AG10803 (cell line): ENCODE measurements around the gene DAW1.

Source experiments
- DNase-seq: peaks from one replicate; pipeline ENCODE4 v3.0.0; 2010; ENCODE audit warnings: low read depth
- H3K4me3 ChIP-seq: 2 replicates; pipeline ENCODE4 v1.5.1; 2011; ENCODE audit warnings: mild to moderate bottlenecking, low read length, control low read depth
- CTCF ChIP-seq: conservative IDR thresholded peaks from 2 replicates; pipeline ENCODE4 v1.5.1; 2011; ENCODE audit warnings: mild to moderate bottlenecking, low read length, control low read depth, inconsistent platforms

Gene DAW1

GRCh38 chr2:227884511-227884947 lies 13.1 kb downstream of the DAW1 start:
- peak; percentile 96 for TF ChIP-seq CTCF
- DNase-seq, result peak; percentile 70

DNA sequence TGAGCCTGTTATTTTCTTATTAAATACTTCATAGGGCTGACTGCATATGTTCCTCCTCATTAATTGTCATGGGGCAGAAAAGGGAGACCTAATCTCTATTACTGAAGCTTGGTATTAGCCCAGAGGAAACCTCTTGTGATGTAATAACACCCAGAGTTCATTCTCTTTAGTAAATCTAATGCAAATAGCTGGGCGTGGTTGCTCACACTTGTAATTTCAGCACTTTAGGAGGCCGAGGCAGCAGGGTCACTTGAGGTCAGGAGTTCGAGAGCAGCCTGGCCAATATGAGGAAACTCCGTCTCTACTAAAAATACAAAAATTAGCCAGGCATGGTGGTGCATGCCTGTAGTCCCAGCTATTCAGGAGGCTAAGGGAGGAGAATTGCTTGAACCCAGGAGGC lies 14.7 kb downstream of the DAW1 start:
- no peak overlapping the region for H3K4me3 ChIP-seq
- no peak for DNase-seq
- TF ChIP-seq CTCF, result no peak

More at GRCh38 chr2:227884511-227884947, 13.1 kb downstream of the DAW1 start:
- no peak overlapping the region for H3K4me3 ChIP-seq

DNA sequence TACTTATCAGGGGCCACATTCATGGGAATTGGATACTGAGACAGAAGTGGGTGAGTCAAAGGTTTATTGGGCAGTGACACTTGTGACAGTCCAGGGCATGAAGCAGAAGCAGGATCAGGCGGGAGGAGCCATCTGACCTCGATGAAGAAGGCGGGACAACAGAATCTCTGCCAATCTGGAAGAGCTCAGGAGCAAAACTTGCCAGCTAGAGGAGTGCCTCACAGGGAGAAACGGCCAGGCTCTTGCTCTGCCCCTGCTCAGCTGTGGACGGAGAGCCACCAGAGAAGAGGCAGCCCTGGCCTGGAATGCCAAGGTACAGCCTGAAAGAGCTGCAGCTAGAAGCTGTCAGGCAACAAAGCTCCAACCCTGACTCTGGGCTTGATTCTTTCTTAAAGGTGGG lies 16.9 kb downstream of the DAW1 start:
- no peak overlapping the region for H3K4me3 ChIP-seq
- no peak for DNase-seq
- TF ChIP-seq CTCF, result no peak

GRCh38 chr2:227889336-227889735 lies 17.9 kb downstream of the DAW1 start:
- no peak overlapping the region for H3K4me3 ChIP-seq
- TF ChIP-seq CTCF, result no peak
- DNase-seq, result no peak

DNA sequence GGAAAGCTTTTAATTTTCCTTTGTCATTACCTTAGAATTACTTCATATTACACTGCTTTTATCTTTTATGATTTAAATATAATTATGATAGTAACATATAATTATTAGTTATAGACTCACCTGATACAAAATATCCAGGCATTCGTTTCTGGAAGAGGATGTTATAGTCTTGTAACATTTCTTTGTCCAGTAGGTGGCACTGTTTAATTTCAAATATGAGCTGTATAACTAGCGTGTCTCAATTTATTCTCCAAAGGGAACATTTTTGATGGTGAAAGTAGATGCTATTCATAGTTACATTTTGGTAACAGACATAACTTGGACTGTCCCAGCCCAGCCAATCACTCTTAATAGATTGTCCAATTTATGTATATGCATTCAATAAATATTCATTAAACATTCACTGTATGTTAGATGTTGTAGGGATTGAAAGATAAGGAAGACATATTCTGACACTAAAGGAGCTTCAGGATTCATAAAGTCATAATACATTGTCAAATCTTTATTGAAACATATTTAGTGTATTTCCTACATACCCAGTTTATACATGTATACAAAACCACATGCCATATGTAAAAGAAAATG lies 19.2 kb downstream of the DAW1 start:
- no peak overlapping the region for H3K4me3 ChIP-seq
- TF ChIP-seq CTCF, result peak; percentile 64
- DNase-seq, result peak; percentile 58

- no peak overlapping the region for H3K4me3 ChIP-seq
These were observed 20.2 kb downstream of the DAW1 start for GRCh38 chr2:227891673-227892072.

GRCh38 chr2:227903381-227903780 lies 31.9 kb downstream of the DAW1 start:
- DNase-seq, result no peak
- TF ChIP-seq CTCF, result no peak
- H3K4me3 ChIP-seq, result no peak overlapping the region

More at GRCh38 chr2:227891673-227892072, 20.2 kb downstream of the DAW1 start:
- TF ChIP-seq CTCF, result no peak
- no peak for DNase-seq
